Measurements from ENCODE around the gene TTC7B.

GRCh38 chr14:90556012-90556477, 260.2 kb downstream of the TTC7B start:
- TF ChIP-seq CTCF (IDR thresholded peaks at IDR 0.05; ENCODE audit: poor library complexity, severe bottlenecking) (no peak), EP300 (conservative IDR thresholded peaks at IDR 0.05; ENCODE audit: poor library complexity, severe bottlenecking) (no peak), POLR2AphosphoS5 (IDR thresholded peaks at IDR 0.05) (no peak), RAD21 (conservative IDR thresholded peaks at IDR 0.05) (no peak), TAF1 (IDR thresholded peaks at IDR 0.05; ENCODE audit: low read depth) (no peak), MXI1 (conservative IDR thresholded peaks at IDR 0.05; ENCODE audit: poor library complexity, severe bottlenecking) (no peak)
